GM18868 (cell line): ENCODE results near the gene SIRT1.
"Not testable (repeated sequence)": the region's sequence is repeated elsewhere in the genome, so short reads cannot be mapped to it uniquely, and the experiment has no call there.

Experiments
- ATAC-seq: cut with Tn5 transposase; IDR thresholded peaks from one replicate; pipeline ENCODE4 v1.9.1; 2021; ENCODE audit warnings: mild to moderate bottlenecking, moderate library complexity; ENCODE audit not compliant: unreplicated experiment

The SIRT1 gene

GRCh38 chr10:67884313-67884841 is at the start of gene SIRT1:
SIRT1 (plus strand) TSS chr10:67884656; CDS start chr10:67884722, 66 bp downstream.
- peak; percentile 86 for ATAC-seq

- not testable (repeated sequence) for ATAC-seq
Measured at GRCh38 chr10:67835541-67836394, 48.7 kb upstream of the SIRT1 start.

GRCh38 chr10:67836488-67836887 is 48.0 kb upstream of the SIRT1 start:
- no peak for ATAC-seq

- ATAC-seq, result no peak
Measured at GRCh38 chr10:67836972-67837371, 47.5 kb upstream of the SIRT1 start.

- peak; percentile 97 for ATAC-seq
Measured at GRCh38 chr10:67837541-67838314, 46.7 kb upstream of the SIRT1 start, which contains the start of gene DNAJC12. DNAJC12 (minus strand) TSS chr10:67838188; CDS start chr10:67838011, 177 bp downstream.

- not testable (repeated sequence) for ATAC-seq
Measured at GRCh38 chr10:67839511-67839910, 44.9 kb upstream of the SIRT1 start.

GRCh38 chr10:67839951-67840350 is 44.5 kb upstream of the SIRT1 start:
- ATAC-seq, result no peak

- no peak for ATAC-seq
Measured at GRCh38 chr10:67841737-67842136, 42.7 kb upstream of the SIRT1 start.

- no peak for ATAC-seq
Measured at GRCh38 chr10:67843284-67843683, 41.2 kb upstream of the SIRT1 start.

GRCh38 chr10:67849331-67850011 is 35.0 kb upstream of the SIRT1 start:
- peak; percentile 98 for ATAC-seq

GRCh38 chr10:67851186-67851585 is 33.3 kb upstream of the SIRT1 start:
- ATAC-seq, result no peak

- ATAC-seq, result no peak
Measured at GRCh38 chr10:67852761-67853160, 31.7 kb upstream of the SIRT1 start.

- no peak for ATAC-seq
Measured at GRCh38 chr10:67853512-67853911, 30.9 kb upstream of the SIRT1 start.

- ATAC-seq, result no peak
Measured at GRCh38 chr10:67858971-67859370, 25.5 kb upstream of the SIRT1 start.

GRCh38 chr10:67861750-67862432 is 22.6 kb upstream of the SIRT1 start:
- no peak for ATAC-seq

- no peak for ATAC-seq
Measured at GRCh38 chr10:67863094-67863493, 21.4 kb upstream of the SIRT1 start.

GRCh38 chr10:67864607-67865371 is 19.7 kb upstream of the SIRT1 start:
- ATAC-seq, result no peak

- ATAC-seq, result peak; percentile 53
Measured at GRCh38 chr10:67868132-67868531, 16.3 kb upstream of the SIRT1 start.

GRCh38 chr10:67869996-67870395 is 14.5 kb upstream of the SIRT1 start:
- ATAC-seq, result no peak
